WTC11 (cell line): Measurements from ENCODE around the gene KLK6. TPM values are rescaled to one million over a fixed set of nuclear protein-coding genes. Genes with fewer than 3 reads are reported as not detected.

Experiments used
- ATAC-seq: fragments of 200-7000 bp; cut with Tn5 transposase; 2 replicates; pipeline ENCODE4 v1.10.0; 2021; ENCODE audit warnings: mild to moderate bottlenecking, moderate library complexity
- CTCF ChIA-PET: fragments of 300-600 bp; sonication (Branson Sonifier 250); formaldehyde crosslinking; loops from one replicate; lab custom pipeline; 2021; ENCODE audit warnings: antibody characterized with exemption; lab: Charles Lee
- POLR2A ChIA-PET: fragments of 350-600 bp; sonication (Branson Sonifier 250); formaldehyde crosslinking; loops from one replicate; lab custom pipeline; 2021; ENCODE audit warnings: antibody characterized with exemption; lab: Charles Lee
- DNase-seq: peaks from one replicate; pipeline ENCODE4 v3.0.0; 2021; ENCODE audit warnings: low spot score
- H3K27ac Mint-ChIP-seq: 2 replicates; pipeline ENCODE4 v1.8.0; 2021; ENCODE audit warnings: mixed read lengths
- H3K27me3 Mint-ChIP-seq: 2 replicates; pipeline ENCODE4 v1.8.0; 2021; ENCODE audit warnings: low read depth, mild to moderate bottlenecking, moderate library complexity, mixed read lengths
- H3K36me3 Mint-ChIP-seq: 2 replicates; pipeline ENCODE4 v1.8.0; 2021; ENCODE audit warnings: mixed read lengths
- H3K4me1 Mint-ChIP-seq: 2 replicates; pipeline ENCODE4 v1.8.0; 2022; ENCODE audit warnings: mixed read lengths
- H3K4me3 Mint-ChIP-seq: 2 replicates; pipeline ENCODE4 v1.8.0; 2021; ENCODE audit warnings: mild to moderate bottlenecking, moderate library complexity, mixed read lengths
- H3K9me3 Mint-ChIP-seq: 2 replicates; pipeline ENCODE4 v1.8.0; 2021; ENCODE audit warnings: mixed read lengths
- CREB1 ChIP-seq: sonication (generic); formaldehyde crosslinking; IDR thresholded peaks from 2 replicates; pipeline ENCODE4 v1.8.0; 2023; ENCODE audit warnings: mild to moderate bottlenecking, missing genetic modification reagents
- CREM ChIP-seq: sonication (generic); formaldehyde crosslinking; IDR thresholded peaks from 2 replicates; pipeline ENCODE4 v1.8.1; 2022; ENCODE audit warnings: mild to moderate bottlenecking, missing genetic modification reagents, moderate library complexity
- GABPB1 ChIP-seq: sonication (generic); formaldehyde crosslinking; IDR thresholded peaks from 2 replicates; pipeline ENCODE4 v1.8.1; 2023; ENCODE audit warnings: mild to moderate bottlenecking, missing genetic modification reagents
- GTF2I ChIP-seq: fragments of 250-450 bp; sonication (Bioruptor Pico); conservative IDR thresholded peaks from 2 replicates; pipeline ENCODE4 v1.4.0; 2021; ENCODE audit warnings: mild to moderate bottlenecking
- HMGA2 ChIP-seq: fragments of 250-450 bp; sonication (Bioruptor Pico); IDR thresholded peaks from 2 replicates; pipeline ENCODE4 v1.4.0; 2021; ENCODE audit warnings: mild to moderate bottlenecking, moderate library complexity
- NR1H2 ChIP-seq: sonication (generic); formaldehyde crosslinking; IDR thresholded peaks from 2 replicates; pipeline ENCODE4 v1.9.0; 2021; ENCODE audit warnings: mild to moderate bottlenecking, moderate library complexity, missing genetic modification reagents
- OVOL2 ChIP-seq: fragments of 250-450 bp; sonication (Bioruptor Pico); IDR thresholded peaks from 2 replicates; pipeline ENCODE4 v1.9.0; 2021; ENCODE audit warnings: mild to moderate bottlenecking, borderline replicate concordance
- RELA ChIP-seq: sonication (generic); formaldehyde crosslinking; IDR thresholded peaks from 2 replicates; pipeline ENCODE4 v1.8.1; 2022; ENCODE audit warnings: missing genetic modification reagents, mild to moderate bottlenecking, borderline replicate concordance
- SOX15 ChIP-seq: fragments of 250-450 bp; sonication (Bioruptor Pico); IDR thresholded peaks from 2 replicates; pipeline ENCODE4 v1.9.0; 2021; ENCODE audit warnings: mild to moderate bottlenecking
- ZBTB21 ChIP-seq: sonication (generic); formaldehyde crosslinking; IDR thresholded peaks from 2 replicates; pipeline ENCODE4 v1.8.1; 2023; ENCODE audit warnings: mild to moderate bottlenecking, missing genetic modification reagents, borderline replicate concordance
- ZNF121 ChIP-seq: sonication (generic); formaldehyde crosslinking; IDR thresholded peaks from 2 replicates; pipeline ENCODE4 v1.8.0; 2023; ENCODE audit warnings: missing genetic modification reagents
- ZNF219 ChIP-seq: sonication (generic); formaldehyde crosslinking; IDR thresholded peaks from 2 replicates; pipeline ENCODE4 v1.8.0; 2023; ENCODE audit warnings: missing genetic modification reagents, mild to moderate bottlenecking, borderline replicate concordance
- ZNF232 ChIP-seq: sonication (generic); formaldehyde crosslinking; IDR thresholded peaks from 2 replicates; pipeline ENCODE4 v1.8.0; 2022; ENCODE audit warnings: mild to moderate bottlenecking, missing genetic modification reagents
- ZNF263 ChIP-seq: sonication (generic); formaldehyde crosslinking; IDR thresholded peaks from 2 replicates; pipeline ENCODE4 v1.8.1; 2022; ENCODE audit warnings: low read depth, mild to moderate bottlenecking, moderate library complexity, missing genetic modification reagents
- ZNF423 ChIP-seq: fragments of 250-450 bp; sonication (Bioruptor Pico); IDR thresholded peaks from 2 replicates; pipeline ENCODE4 v2.1.2; 2022; ENCODE audit warnings: mild to moderate bottlenecking, moderate library complexity
- ZNF671 ChIP-seq: fragments of 250-450 bp; sonication (Bioruptor Pico); IDR thresholded peaks from 2 replicates; pipeline ENCODE4 v1.8.0; 2021; ENCODE audit warnings: mild to moderate bottlenecking
- total RNA-seq: library from RNA; stranded (reverse); gene quantifications from 3 replicates; pipeline ENCODE4 v1.2.3, GENCODE V29; 2021
- TF ChIP-seq, protein P1 (sequence below): sonication (generic); formaldehyde crosslinking; IDR thresholded peaks from 2 replicates; pipeline ENCODE4 v1.8.0; 2022; ENCODE audit warnings: mild to moderate bottlenecking, missing genetic modification reagents
- TF ChIP-seq, protein P2 (sequence below): sonication (generic); formaldehyde crosslinking; IDR thresholded peaks from 2 replicates; pipeline ENCODE4 v1.8.1; 2022; ENCODE audit warnings: missing genetic modification reagents, borderline replicate concordance
- TF ChIP-seq, protein P3 (sequence below): sonication (generic); formaldehyde crosslinking; IDR thresholded peaks from 2 replicates; pipeline ENCODE4 v1.8.0; 2023; ENCODE audit warnings: mild to moderate bottlenecking, missing genetic modification reagents
- TF ChIP-seq, protein P4 (sequence below): sonication (generic); formaldehyde crosslinking; conservative IDR thresholded peaks from 2 replicates; pipeline ENCODE4 v1.8.1; 2022; ENCODE audit warnings: mild to moderate bottlenecking, missing genetic modification reagents
- TF ChIP-seq, protein P5 (sequence below): sonication (generic); formaldehyde crosslinking; IDR thresholded peaks from 2 replicates; pipeline ENCODE4 v1.8.1; 2023; ENCODE audit warnings: mild to moderate bottlenecking, missing genetic modification reagents, moderate library complexity
- TF ChIP-seq, protein P6 (sequence below): sonication (generic); formaldehyde crosslinking; IDR thresholded peaks from 2 replicates; pipeline ENCODE4 v1.8.1; 2022; ENCODE audit warnings: mild to moderate bottlenecking, moderate library complexity, missing genetic modification reagents

The KLK6 gene
- total RNA-seq, 1 experiment from 2014 or later, result 0.52 TPM

DNA sequence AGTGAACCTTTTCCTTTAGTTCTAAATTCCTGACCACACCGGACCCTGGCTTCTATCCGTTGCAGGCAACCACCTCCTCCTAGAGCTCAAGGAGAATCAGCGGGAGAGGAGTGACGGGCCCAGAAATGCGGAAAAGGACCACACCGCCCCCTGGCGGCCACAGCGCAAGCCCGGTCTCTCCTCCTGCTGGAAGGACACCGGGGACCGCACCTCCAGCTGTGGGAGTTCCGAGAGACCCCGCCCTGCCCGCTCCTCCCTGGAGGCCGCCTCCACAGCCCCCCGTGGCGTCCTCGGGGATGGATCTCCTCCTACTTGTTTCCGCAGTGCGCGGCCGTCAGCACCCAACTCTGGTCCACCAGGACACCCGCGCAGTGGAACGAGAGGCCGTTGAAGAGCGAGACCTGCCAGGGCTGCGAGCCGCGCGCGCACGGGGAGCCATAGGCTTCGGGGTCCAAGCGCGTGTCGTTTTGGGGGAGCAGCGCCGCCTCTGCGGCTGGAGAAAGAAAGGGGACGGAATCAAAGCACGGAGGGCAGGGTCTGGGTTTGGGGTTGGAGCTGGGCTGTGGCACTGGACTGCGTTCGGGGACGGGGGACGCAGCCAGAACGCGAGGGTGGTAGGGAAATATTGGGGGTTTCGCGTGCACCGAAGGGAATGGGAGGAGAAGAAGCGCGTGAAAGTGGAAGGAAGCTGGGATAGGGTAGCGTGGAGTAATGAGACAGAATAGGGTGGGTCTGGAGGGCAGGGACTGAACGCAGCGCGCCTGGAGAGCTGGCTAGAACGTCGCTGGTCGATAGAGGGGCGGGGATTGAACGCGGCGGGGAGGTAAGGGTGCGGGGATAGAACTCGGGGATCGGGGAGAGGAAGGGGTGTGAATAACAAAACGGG, 47.6 kb upstream of the KLK6 start (continued):
- 0 out of 2 replicates have a peak, but pooled peaks have one; percentile 52 for TF ChIP-seq ZNF232 (CRISPR knock-in tag)
- no peak for TF ChIP-seq GTF2I
- no peak for TF ChIP-seq ZNF263 (CRISPR knock-in tag)
- peak; percentile 57; the same call in 1 of the 2 replicates for TF ChIP-seq ZBTB21 (CRISPR knock-in tag)
- no peak for TF ChIP-seq HMGA2 (CRISPR knock-in tag)
- 0 out of 2 replicates have a peak, but pooled peaks have one; percentile 31 for TF ChIP-seq ZNF423 (CRISPR knock-in tag)
- TF ChIP-seq ZNF219, result peak; percentile 36; the same call in 1 of the 2 replicates
- TF ChIP-seq ZNF121 (CRISPR knock-in tag), result 0 out of 2 replicates have a peak, but pooled peaks have one; percentile 21
- TF ChIP-seq, protein P1, sequence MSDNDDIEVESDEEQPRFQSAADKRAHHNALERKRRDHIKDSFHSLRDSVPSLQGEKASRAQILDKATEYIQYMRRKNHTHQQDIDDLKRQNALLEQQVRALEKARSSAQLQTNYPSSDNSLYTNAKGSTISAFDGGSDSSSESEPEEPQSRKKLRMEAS, result peak; percentile 89
- TF ChIP-seq CREB1 (CRISPR knock-in tag), result no peak
- no peak for TF ChIP-seq ZNF671
- TF ChIP-seq CREM (CRISPR knock-in tag), result no peak
- TF ChIP-seq, protein P2, sequence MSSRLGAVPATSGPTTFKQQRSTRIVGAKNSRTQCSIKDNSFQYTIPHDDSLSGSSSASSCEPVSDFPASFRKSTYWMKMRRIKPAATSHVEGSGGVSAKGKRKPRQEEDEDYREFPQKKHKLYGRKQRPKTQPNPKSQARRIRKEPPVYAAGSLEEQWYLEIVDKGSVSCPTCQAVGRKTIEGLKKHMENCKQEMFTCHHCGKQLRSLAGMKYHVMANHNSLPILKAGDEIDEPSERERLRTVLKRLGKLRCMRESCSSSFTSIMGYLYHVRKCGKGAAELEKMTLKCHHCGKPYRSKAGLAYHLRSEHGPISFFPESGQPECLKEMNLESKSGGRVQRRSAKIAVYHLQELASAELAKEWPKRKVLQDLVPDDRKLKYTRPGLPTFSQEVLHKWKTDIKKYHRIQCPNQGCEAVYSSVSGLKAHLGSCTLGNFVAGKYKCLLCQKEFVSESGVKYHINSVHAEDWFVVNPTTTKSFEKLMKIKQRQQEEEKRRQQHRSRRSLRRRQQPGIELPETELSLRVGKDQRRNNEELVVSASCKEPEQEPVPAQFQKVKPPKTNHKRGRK, result 0 out of 2 replicates have a peak, but pooled peaks have one; percentile 38
- TF ChIP-seq, protein P3, sequence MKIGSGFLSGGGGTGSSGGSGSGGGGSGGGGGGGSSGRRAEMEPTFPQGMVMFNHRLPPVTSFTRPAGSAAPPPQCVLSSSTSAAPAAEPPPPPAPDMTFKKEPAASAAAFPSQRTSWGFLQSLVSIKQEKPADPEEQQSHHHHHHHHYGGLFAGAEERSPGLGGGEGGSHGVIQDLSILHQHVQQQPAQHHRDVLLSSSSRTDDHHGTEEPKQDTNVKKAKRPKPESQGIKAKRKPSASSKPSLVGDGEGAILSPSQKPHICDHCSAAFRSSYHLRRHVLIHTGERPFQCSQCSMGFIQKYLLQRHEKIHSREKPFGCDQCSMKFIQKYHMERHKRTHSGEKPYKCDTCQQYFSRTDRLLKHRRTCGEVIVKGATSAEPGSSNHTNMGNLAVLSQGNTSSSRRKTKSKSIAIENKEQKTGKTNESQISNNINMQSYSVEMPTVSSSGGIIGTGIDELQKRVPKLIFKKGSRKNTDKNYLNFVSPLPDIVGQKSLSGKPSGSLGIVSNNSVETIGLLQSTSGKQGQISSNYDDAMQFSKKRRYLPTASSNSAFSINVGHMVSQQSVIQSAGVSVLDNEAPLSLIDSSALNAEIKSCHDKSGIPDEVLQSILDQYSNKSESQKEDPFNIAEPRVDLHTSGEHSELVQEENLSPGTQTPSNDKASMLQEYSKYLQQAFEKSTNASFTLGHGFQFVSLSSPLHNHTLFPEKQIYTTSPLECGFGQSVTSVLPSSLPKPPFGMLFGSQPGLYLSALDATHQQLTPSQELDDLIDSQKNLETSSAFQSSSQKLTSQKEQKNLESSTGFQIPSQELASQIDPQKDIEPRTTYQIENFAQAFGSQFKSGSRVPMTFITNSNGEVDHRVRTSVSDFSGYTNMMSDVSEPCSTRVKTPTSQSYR (CRISPR knock-in tag), result no peak
- TF ChIP-seq GABPB1 (CRISPR knock-in tag), result no peak
- TF ChIP-seq, protein P4, sequence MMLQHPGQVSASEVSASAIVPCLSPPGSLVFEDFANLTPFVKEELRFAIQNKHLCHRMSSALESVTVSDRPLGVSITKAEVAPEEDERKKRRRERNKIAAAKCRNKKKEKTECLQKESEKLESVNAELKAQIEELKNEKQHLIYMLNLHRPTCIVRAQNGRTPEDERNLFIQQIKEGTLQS (CRISPR knock-in tag), result no peak
- TF ChIP-seq, protein P5, sequence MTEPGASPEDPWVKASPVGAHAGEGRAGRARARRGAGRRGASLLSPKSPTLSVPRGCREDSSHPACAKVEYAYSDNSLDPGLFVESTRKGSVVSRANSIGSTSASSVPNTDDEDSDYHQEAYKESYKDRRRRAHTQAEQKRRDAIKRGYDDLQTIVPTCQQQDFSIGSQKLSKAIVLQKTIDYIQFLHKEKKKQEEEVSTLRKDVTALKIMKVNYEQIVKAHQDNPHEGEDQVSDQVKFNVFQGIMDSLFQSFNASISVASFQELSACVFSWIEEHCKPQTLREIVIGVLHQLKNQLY (CRISPR knock-in tag), result no peak

DNA sequence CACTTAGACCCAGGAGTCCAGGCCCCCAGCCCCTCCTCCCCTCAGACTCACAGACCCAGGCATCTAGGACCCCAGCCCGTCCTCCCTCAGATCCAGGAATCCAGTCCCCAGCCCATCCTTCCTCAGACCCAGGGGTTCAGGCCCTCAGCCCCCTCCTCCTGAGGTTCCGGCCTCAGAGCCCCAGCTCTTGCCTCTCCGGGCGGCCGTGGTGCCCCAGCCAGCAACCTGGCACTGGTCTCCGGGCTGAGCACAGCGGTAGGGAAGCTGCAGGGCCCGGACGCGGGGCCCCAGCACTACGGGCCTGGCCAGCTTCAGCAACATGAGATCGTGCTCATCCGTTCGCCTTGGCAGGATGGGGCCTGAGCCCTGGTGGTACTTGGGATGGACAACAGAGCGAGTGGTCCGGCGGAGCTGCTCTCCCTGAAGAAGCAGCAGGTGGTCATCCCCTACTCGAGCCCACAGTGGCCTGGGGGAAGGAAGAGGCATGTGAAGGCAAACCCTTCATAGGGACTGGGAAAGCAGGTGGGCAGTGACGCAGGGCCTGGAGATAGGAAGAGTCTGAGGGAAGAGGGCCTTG, 46.4 kb upstream of the KLK6 start:
- Mint-ChIP-seq H3K27me3 (peaks cover 60% of the 10 kb centered on the region), H3K36me3 (no peaks in the 10 kb centered on the region), H3K9me3 (no peaks in the 10 kb centered on the region), H3K4me3 (peak overlapping the region; percentile 45), H3K27ac (peak overlapping the region; percentile 28; the same call in 1 of the 2 replicates), H3K4me1 (peaks cover 9% of the 10 kb centered on the region)
- TF ChIP-seq RELA, result no peak
- TF ChIP-seq OVOL2 (CRISPR knock-in tag), result no peak
- TF ChIP-seq NR1H2 (CRISPR knock-in tag), result no peak
- TF ChIP-seq, protein P6, sequence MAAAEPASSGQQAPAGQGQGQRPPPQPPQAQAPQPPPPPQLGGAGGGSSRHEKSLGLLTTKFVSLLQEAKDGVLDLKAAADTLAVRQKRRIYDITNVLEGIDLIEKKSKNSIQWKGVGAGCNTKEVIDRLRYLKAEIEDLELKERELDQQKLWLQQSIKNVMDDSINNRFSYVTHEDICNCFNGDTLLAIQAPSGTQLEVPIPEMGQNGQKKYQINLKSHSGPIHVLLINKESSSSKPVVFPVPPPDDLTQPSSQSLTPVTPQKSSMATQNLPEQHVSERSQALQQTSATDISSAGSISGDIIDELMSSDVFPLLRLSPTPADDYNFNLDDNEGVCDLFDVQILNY, result no peak
- no peak for TF ChIP-seq SOX15
- POLR2A ChIA-PET, result interaction anchor here (0.6 kb wide), 1 partner anchor 460 kb away, joined by 3 read pairs; no protein-coding TSS in a partner anchor
- DNase-seq (no peak), ATAC-seq (no peak)
- CTCF ChIA-PET, result interaction anchor here (0.9 to 8.5 kb wide), 8 partner anchors 14 to 324 kb away, joined by 3 to 347 read pairs (median 30); partner anchors contain the start of gene KLK8
